ENCODE measurements around the gene YIF1B.

The YIF1B gene

GRCh38 chr19:38304866-38305429, 10.8 kb downstream of the YIF1B start:
- DNase-seq (ENCODE audit: low read depth), result no peak

- no peak for DNase-seq (ENCODE audit: low read depth)
These were observed 11.3 kb downstream of the YIF1B start for GRCh38 chr19:38304352-38304865.

- DNase-seq (ENCODE audit: low read depth), result no peak
These were observed 12.0 kb downstream of the YIF1B start, which contains the start of gene C19orf33 for GRCh38 chr19:38303517-38304351. Gene C19orf33 (plus strand): TSS chr19:38304251. CDS start chr19:38304262, 11 bp downstream.

GRCh38 chr19:38298821-38299680, 16.7 kb downstream of the YIF1B start:
- no peak for DNase-seq (ENCODE audit: low read depth)

- DNase-seq (ENCODE audit: low read depth), result no peak
These were observed 21.7 kb downstream of the YIF1B start for GRCh38 chr19:38294090-38294489.

- DNase-seq (ENCODE audit: low read depth), result no peak
These were observed 22.5 kb downstream of the YIF1B start for GRCh38 chr19:38293281-38293680.

- DNase-seq (ENCODE audit: low read depth), result no peak
These were observed 23.9 kb downstream of the YIF1B start for GRCh38 chr19:38291855-38292254.

- DNase-seq (ENCODE audit: low read depth), result peak; percentile 73
These were observed 25.1 kb downstream of the YIF1B start for GRCh38 chr19:38290631-38291147.

- no peak for DNase-seq (ENCODE audit: low read depth)
These were observed 25.8 kb downstream of the YIF1B start for GRCh38 chr19:38289955-38290354.

- DNase-seq (ENCODE audit: low read depth), result no peak
These were observed 27.5 kb downstream of the YIF1B start for GRCh38 chr19:38288123-38288855.

GRCh38 chr19:38287604-38288003, 28.1 kb downstream of the YIF1B start:
- DNase-seq (ENCODE audit: low read depth), result no peak

- DNase-seq (ENCODE audit: low read depth), result no peak
These were observed 30.2 kb downstream of the YIF1B start for GRCh38 chr19:38285567-38285966.

GRCh38 chr19:38284422-38284821, 31.3 kb downstream of the YIF1B start:
- DNase-seq (ENCODE audit: low read depth), result no peak

- no peak for DNase-seq (ENCODE audit: low read depth)
These were observed 32.5 kb downstream of the YIF1B start for GRCh38 chr19:38283271-38283670.

GRCh38 chr19:38281811-38282566, 33.8 kb downstream of the YIF1B start:
- no peak for DNase-seq (ENCODE audit: low read depth)

GRCh38 chr19:38280030-38280921, 35.5 kb downstream of the YIF1B start:
- DNase-seq (ENCODE audit: low read depth), result no peak

- DNase-seq (ENCODE audit: low read depth), result no peak
These were observed 37.0 kb downstream of the YIF1B start for GRCh38 chr19:38278751-38279150.

GRCh38 chr19:38277969-38278680, 37.6 kb downstream of the YIF1B start:
- DNase-seq (ENCODE audit: low read depth), result peak; percentile 65

GRCh38 chr19:38277549-38277948, 38.2 kb downstream of the YIF1B start:
- DNase-seq (ENCODE audit: low read depth), result no peak

Data from HS-5 (cell line).